Measurements from ENCODE around the gene SPSB2. TPM values are rescaled to one million over a fixed set of nuclear protein-coding genes. Genes with fewer than 3 reads are reported as not detected.
A peak's percentile ranks its signal among the peaks of the same experiment; 100 is the strongest.

The SPSB2 gene
- total and polyA plus RNA-seq, 9 of the 15 experiments (the other 6 are each of a cell fraction or from before 2014, with no cell fraction given): 0.10 to 10.6 (median 1.9) TPM

DNA sequence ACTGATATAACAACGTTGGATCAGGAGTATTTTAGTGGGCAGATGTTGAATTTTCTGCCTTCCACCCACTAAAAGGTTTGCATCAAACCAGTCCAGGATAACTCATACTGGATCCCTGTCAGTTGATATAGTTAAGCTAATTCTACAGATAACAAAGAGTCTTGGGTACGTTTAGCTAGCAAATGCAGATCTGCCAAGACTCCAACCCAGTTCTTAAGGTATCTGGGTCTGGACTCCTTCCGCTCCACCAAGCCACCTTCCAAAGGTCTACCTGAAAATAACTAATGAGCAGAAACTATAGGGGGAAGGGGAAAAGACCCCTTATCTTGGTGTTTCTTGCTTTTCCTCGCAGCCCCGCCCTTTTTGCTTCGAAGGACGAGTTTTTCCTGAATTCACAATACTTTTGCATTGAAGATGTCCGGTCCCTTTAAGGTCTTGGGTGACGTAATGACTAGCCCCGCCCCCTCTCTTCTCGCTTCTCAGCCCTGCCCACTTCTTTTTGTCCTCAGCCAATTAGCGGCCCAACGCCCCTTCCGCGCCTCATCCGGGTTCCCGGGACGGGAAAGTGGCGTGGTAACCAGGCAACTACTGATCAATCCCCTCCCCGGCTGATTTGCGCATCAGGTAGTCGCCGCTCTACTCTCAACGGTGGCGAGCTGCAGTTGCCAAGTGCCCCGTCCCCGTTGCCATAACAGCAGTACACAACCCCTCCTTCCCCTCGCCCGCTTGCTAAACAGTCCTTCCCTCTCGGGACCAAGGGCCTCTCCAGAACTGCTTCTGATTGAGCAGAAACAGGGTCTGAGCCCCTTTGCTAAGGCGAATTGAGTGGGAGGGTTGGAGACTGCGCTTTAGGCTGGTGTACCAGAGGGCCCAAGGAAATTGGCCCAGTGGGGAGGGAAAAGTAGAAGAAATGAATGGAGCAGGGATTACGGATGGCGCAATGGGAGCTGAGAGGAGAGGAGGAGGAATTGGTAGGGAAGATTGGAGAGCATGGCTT, 31.5 kb upstream of the SPSB2 start, which contains the start of gene LRRC23 (continued):
- TF ChIP-seq, protein P1, sequence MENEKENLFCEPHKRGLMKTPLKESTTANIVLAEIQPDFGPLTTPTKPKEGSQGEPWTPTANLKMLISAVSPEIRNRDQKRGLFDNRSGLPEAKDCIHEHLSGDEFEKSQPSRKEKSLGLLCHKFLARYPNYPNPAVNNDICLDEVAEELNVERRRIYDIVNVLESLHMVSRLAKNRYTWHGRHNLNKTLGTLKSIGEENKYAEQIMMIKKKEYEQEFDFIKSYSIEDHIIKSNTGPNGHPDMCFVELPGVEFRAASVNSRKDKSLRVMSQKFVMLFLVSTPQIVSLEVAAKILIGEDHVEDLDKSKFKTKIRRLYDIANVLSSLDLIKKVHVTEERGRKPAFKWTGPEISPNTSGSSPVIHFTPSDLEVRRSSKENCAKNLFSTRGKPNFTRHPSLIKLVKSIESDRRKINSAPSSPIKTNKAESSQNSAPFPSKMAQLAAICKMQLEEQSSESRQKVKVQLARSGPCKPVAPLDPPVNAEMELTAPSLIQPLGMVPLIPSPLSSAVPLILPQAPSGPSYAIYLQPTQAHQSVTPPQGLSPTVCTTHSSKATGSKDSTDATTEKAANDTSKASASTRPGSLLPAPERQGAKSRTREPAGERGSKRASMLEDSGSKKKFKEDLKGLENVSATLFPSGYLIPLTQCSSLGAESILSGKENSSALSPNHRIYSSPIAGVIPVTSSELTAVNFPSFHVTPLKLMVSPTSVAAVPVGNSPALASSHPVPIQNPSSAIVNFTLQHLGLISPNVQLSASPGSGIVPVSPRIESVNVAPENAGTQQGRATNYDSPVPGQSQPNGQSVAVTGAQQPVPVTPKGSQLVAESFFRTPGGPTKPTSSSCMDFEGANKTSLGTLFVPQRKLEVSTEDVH (IDR thresholded peaks at IDR 0.05; ENCODE audit: low read depth, partially characterized antibody): no peak
- no peak for TF ChIP-seq MEF2A (IDR thresholded peaks at IDR 0.05; ENCODE audit: control insufficient read depth, low read depth, low read length)
- peak; percentile 9 for TF ChIP-seq NEUROD1 (IDR thresholded peaks at IDR 0.05; ENCODE audit: borderline replicate concordance, low read depth, low read length, partially characterized antibody)
- no peak for TF ChIP-seq SRSF7 (optimal IDR thresholded peaks at IDR 0.05; ENCODE audit: low read depth, low read length)
- TF ChIP-seq ZBED1 (IDR thresholded peaks at IDR 0.05): no peak
- TF ChIP-seq, protein P2, sequence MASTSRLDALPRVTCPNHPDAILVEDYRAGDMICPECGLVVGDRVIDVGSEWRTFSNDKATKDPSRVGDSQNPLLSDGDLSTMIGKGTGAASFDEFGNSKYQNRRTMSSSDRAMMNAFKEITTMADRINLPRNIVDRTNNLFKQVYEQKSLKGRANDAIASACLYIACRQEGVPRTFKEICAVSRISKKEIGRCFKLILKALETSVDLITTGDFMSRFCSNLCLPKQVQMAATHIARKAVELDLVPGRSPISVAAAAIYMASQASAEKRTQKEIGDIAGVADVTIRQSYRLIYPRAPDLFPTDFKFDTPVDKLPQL (IDR thresholded peaks at IDR 0.05; ENCODE audit: extremely low read depth, insufficient read length): no peak
- peak in 1 of 2 experiments; percentile 74; a peak in 2 of 4 replicates for TF ChIP-seq HDAC1 (IDR thresholded peaks at IDR 0.05)
- TF ChIP-seq SAFB (IDR thresholded peaks at IDR 0.05; ENCODE audit: borderline replicate concordance, low read depth, low read length): no peak
- no peak for TF ChIP-seq STAT5B (CRISPR knock-in tag; IDR thresholded peaks at IDR 0.05)
- TF ChIP-seq PCBP2 (IDR thresholded peaks at IDR 0.05; ENCODE audit: low read depth, low read length, poor library complexity, severe bottlenecking): no peak
- TF ChIP-seq CBX8 (IDR thresholded peaks at IDR 0.05; ENCODE audit: borderline replicate concordance, extremely low read depth, low read depth, low read length, poor library complexity, severe bottlenecking): no peak
- TF ChIP-seq PTTG1 (tag; IDR thresholded peaks at IDR 0.05; ENCODE audit: low read depth): no peak
- no peak for TF ChIP-seq GATAD2A (IDR thresholded peaks at IDR 0.05)
- TF ChIP-seq, protein P3, sequence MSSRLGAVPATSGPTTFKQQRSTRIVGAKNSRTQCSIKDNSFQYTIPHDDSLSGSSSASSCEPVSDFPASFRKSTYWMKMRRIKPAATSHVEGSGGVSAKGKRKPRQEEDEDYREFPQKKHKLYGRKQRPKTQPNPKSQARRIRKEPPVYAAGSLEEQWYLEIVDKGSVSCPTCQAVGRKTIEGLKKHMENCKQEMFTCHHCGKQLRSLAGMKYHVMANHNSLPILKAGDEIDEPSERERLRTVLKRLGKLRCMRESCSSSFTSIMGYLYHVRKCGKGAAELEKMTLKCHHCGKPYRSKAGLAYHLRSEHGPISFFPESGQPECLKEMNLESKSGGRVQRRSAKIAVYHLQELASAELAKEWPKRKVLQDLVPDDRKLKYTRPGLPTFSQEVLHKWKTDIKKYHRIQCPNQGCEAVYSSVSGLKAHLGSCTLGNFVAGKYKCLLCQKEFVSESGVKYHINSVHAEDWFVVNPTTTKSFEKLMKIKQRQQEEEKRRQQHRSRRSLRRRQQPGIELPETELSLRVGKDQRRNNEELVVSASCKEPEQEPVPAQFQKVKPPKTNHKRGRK (tag; IDR thresholded peaks at IDR 0.05): no peak
- no peak for TF ChIP-seq CREB1 (IDR thresholded peaks at IDR 0.05)
- TF ChIP-seq CREB1 (CRISPR knock-in tag; IDR thresholded peaks at IDR 0.05): no peak
- TF ChIP-seq TBL1XR1 (IDR thresholded peaks at IDR 0.05; ENCODE audit: low read length in 2 of 2): no peak
- no peak for TF ChIP-seq NCOA4 (IDR thresholded peaks at IDR 0.05; ENCODE audit: partially characterized antibody)
- no peak for TF ChIP-seq POLR2B (IDR thresholded peaks at IDR 0.05; ENCODE audit: low read depth, partially characterized antibody)
- TF ChIP-seq, protein P4, sequence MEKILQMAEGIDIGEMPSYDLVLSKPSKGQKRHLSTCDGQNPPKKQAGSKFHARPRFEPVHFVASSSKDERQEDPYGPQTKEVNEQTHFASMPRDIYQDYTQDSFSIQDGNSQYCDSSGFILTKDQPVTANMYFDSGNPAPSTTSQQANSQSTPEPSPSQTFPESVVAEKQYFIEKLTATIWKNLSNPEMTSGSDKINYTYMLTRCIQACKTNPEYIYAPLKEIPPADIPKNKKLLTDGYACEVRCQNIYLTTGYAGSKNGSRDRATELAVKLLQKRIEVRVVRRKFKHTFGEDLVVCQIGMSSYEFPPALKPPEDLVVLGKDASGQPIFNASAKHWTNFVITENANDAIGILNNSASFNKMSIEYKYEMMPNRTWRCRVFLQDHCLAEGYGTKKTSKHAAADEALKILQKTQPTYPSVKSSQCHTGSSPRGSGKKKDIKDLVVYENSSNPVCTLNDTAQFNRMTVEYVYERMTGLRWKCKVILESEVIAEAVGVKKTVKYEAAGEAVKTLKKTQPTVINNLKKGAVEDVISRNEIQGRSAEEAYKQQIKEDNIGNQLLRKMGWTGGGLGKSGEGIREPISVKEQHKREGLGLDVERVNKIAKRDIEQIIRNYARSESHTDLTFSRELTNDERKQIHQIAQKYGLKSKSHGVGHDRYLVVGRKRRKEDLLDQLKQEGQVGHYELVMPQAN (IDR thresholded peaks at IDR 0.05; ENCODE audit: borderline replicate concordance): peak; percentile 72

All from K562 (cell line).